Hypothalamus (tissue), 51 donors: ENCODE results near the gene ENO3.
A peak's percentile ranks its signal among the peaks of the same experiment; 100 is the strongest.
"Not testable (repeated sequence)": the region's sequence is repeated elsewhere in the genome, so short reads cannot be mapped to it uniquely, and the experiment has no call there.

Source experiments
- DNase-seq, 51 donors: peaks; one replicate each; lab custom pipeline; 2025; lab: John Stamatoyannopoulos, UW

ENO3 gene

DNA sequence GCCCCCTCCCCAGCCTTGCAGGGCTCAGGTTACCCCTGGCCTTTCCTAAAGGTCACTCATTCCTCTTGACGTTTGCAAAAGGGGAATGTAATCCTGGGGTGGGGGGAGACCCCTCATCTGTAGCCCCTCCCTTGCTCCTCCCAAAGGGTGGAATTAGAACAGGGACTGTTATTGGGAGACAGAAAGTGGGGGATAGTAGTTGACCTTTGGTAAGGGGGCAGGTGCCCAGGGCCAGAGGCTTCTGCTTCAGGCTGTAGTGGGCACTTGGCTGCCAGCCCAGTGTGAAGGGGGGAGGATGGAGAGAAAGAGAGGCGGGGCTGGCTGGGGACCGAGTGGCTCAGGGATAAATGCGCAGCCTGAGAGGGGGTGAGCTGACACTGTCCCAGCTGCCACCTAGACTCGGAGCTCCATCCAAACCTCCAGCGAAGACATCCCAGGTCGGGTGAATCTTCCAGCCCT lies at the start of gene ENO3:
ENO3 (plus strand) TSS at position 374 of the 459 bp plus-strand sequence. CDS start 711 bp downstream, outside the sequence.
- no peak for DNase-seq

GRCh38 chr17:4901648-4902344 lies 49.1 kb upstream of the ENO3 start:
- DNase-seq = peak in 30 of 51 donors; percentile 11 to 84 (median 40)

GRCh38 chr17:4902540-4902939 lies 48.4 kb upstream of the ENO3 start:
- DNase-seq = no peak

GRCh38 chr17:4903051-4903818 lies 47.7 kb upstream of the ENO3 start, which contains the start of gene CHRNE:
CHRNE (minus strand) TSS chr17:4903098; CDS start chr17:4903063, 35 bp downstream.
- DNase-seq = peak in 41 of 51 donors; percentile 8 to 82 (median 55)

DNA sequence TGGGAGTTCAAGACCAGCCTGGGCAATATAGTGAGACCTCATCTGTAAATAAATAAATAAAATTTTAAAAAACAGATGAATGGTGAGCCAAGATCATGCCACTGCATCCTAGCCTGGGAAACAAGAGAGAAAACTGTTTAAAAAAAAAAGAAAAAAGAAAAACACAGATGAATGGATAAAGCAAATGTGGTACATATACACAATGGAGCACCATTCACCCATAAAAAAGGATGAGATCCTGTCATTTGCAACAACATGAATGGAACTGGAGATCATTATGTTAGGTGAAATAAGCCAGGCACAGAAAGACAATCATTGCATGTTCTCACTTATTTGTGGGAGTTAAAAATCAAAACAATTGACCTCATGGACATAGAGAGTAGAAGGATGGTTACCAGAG lies 44.3 kb upstream of the ENO3 start:
- not testable (repeated sequence) for DNase-seq

GRCh38 chr17:4908301-4908700 lies 42.6 kb upstream of the ENO3 start:
- DNase-seq = peak in 1 of 51 donors; percentile 8

- DNase-seq = peak in 46 of 51 donors; percentile 21 to 89 (median 75)
These were observed 42.0 kb upstream of the ENO3 start for GRCh38 chr17:4908711-4909496.

GRCh38 chr17:4913994-4914393 lies 36.9 kb upstream of the ENO3 start:
- no peak for DNase-seq

DNA sequence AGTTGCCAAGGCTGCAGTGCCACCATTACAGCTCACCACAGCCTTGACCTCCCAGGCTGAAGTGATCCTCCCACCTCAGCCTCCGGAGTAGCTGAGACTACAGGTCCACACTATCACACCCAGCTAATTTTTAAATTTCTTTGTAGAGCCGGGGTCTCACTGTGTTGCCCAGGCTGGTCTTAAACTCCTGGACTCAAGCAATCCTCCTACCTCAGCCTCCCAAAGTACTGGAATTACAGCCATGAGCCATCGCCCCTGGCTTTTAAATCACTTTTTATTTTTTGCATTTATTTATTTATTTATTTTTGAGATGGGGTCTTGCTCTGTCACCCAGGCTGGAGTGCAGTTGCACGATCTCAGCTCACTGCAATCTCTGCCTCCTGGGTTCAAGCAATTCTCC lies 36.4 kb upstream of the ENO3 start:
- DNase-seq = not testable (repeated sequence)

DNA sequence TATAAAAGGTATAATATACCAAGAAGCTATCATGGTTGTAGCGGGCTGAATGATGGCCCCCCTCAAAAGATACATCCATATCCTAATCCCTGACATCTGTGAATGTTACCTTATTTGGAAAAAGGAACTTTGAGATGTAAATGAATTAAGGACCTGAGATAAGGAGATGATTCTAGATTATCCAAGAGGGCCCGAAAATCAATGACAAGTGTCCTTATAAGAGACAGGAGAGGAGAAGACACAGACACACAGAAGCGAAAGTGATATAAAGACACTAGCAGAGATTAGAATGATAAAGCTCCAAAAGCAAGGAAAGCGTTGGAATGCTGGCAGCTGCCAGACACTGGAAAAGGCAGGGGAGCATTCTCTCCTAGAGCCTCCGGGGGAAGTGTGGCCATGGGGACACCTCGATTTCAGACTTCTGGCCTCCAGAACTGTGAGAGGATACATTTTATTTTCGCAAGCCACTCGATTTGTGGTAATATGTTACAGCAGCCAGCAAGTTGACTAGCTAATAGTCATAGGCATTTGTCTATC lies 31.3 kb upstream of the ENO3 start:
- DNase-seq = no peak

DNA sequence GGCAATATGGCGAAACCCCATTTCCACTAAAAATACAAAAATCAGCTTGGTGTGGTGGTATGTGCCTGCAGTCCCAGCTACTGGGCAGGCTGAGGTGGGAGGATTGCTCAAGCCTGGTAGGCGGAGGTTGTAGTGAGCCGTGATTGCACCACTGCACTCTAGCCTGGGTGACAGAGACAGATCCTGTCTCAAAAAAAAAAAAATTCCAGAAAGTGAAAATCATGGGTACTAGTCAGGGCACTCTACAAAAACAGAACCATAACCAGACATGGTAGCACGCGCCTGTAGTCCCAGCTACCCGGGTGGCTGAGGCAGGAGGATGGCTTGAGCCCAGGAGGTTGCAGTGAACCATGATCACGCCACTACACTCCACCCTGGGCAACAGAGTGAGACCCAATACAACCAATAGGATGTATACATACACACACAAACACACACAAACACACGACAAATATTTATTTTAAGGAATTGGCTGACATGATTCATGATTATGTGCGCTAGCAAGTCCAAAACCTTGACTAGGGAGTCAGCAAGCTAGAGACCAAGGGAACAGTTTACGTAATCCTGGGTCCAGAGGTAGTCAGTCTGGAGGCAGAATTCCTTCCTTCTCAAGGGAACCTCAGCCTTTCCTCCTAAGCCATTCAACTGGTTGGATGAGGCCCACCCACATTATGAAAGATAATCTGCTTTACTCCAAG lies 30.4 kb upstream of the ENO3 start:
- DNase-seq = no peak

DNA sequence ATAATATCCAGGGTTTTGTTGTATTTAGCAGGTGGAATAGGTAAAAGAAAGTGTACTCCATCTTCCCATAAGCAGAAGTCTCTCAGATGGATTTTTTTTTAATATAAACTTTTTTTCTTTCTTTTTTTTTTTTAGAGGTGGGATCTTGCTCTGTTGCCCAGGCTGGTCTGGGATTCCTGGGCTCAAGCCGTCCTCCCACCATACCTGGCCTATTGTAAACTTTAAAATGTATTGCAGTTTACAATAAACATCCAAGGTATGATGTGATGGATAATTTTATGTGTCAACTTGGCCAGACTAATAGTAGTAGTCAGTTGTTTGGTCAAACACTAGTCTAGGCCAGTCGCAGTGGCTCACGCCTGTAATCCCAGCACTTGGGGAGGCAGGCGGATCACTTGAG lies 29.6 kb upstream of the ENO3 start:
- DNase-seq = no peak

- not testable (repeated sequence) for DNase-seq
These were observed 24.2 kb upstream of the ENO3 start for GRCh38 chr17:4926577-4927335.

DNA sequence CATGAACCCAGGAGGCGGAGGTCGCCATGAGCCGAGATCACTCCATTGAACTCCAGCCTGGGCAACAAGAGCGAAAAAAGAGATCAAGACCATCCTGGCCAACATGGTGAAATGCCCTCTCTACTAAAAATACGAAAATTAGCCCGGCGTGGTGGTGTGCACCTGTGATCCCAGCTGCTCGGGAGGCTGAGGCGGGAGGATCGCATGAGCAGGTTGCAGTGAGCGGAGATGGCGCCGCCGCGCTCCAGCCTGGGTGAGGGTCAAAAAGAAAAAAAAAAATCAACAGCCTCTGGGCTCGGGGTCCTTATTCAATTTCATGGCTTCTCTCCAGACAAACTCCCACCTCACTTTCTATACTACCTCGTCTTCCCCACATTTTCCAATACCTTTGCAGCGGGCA lies 22.0 kb upstream of the ENO3 start:
- DNase-seq = no peak

- no peak for DNase-seq
These were observed 19.0 kb upstream of the ENO3 start, which contains the start of gene GP1BA for GRCh38 chr17:4931963-4932362. GP1BA (plus strand) TSS chr17:4932277; CDS start chr17:4932605, 328 bp downstream.

DNA sequence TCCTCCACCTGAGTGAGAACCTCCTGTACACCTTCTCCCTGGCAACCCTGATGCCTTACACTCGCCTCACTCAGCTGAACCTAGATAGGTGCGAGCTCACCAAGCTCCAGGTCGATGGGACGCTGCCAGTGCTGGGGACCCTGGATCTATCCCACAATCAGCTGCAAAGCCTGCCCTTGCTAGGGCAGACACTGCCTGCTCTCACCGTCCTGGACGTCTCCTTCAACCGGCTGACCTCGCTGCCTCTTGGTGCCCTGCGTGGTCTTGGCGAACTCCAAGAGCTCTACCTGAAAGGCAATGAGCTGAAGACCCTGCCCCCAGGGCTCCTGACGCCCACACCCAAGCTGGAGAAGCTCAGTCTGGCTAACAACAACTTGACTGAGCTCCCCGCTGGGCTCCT lies 18.2 kb upstream of the ENO3 start:
- no peak for DNase-seq

DNA sequence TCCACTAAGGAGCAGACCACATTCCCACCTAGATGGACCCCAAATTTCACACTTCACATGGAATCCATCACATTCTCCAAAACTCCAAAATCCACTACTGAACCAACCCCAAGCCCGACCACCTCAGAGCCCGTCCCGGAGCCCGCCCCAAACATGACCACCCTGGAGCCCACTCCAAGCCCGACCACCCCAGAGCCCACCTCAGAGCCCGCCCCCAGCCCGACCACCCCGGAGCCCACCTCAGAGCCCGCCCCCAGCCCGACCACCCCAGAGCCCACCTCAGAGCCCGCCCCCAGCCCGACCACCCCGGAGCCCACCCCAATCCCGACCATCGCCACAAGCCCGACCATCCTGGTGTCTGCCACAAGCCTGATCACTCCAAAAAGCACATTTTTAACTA lies 17.3 kb upstream of the ENO3 start:
- no peak for DNase-seq

- DNase-seq = peak in 3 of 51 donors; percentile 8 to 12 (median 9)
These were observed 16.5 kb upstream of the ENO3 start for GRCh38 chr17:4934173-4934979.
